Endothelial cell (in vitro differentiated cells): ENCODE results near the gene CTNNA2. TPM values are rescaled to one million over a fixed set of nuclear protein-coding genes. Genes with fewer than 3 reads are reported as not detected.

Source experiments
- DNase-seq: peaks from one replicate; pipeline ENCODE4 v3.0.0; 2021; ENCODE audit warnings: low spot score
- H3K27ac Mint-ChIP-seq: one replicate; pipeline ENCODE4 v1.8.0; 2021; ENCODE audit warnings: mixed read lengths, inconsistent platforms; ENCODE audit not compliant: unreplicated experiment
- H3K27me3 Mint-ChIP-seq: one replicate; pipeline ENCODE4 v1.8.0; 2021; ENCODE audit warnings: mild to moderate bottlenecking, moderate library complexity, mixed read lengths, inconsistent platforms; ENCODE audit not compliant: unreplicated experiment
- H3K36me3 Mint-ChIP-seq: one replicate; pipeline ENCODE4 v1.8.0; 2021; ENCODE audit warnings: mild to moderate bottlenecking, low read depth, mixed read lengths, inconsistent platforms; ENCODE audit not compliant: unreplicated experiment
- H3K4me1 Mint-ChIP-seq: one replicate; pipeline ENCODE4 v1.8.0; 2021; ENCODE audit warnings: mild to moderate bottlenecking, mixed read lengths, inconsistent platforms; ENCODE audit not compliant: unreplicated experiment
- H3K4me3 Mint-ChIP-seq: one replicate; pipeline ENCODE4 v1.8.0; 2021; ENCODE audit warnings: mild to moderate bottlenecking, mixed read lengths, inconsistent platforms; ENCODE audit not compliant: unreplicated experiment
- H3K9me3 Mint-ChIP-seq: one replicate; pipeline ENCODE4 v1.8.0; 2021; ENCODE audit warnings: mixed read lengths, inconsistent platforms; ENCODE audit not compliant: unreplicated experiment
- CTCF ChIP-seq: fragments of 200-600 bp; sonication (generic); IDR thresholded peaks from one replicate; pipeline ENCODE4 v1.5.0; 2021; ENCODE audit warnings: antibody characterized with exemption; ENCODE audit not compliant: unreplicated experiment
- total RNA-seq: library from RNA; stranded (reverse); fragmentation: NEBNext Ultra II Directional; extraction: Animal tissue kit (Norgen Biotek cat#: 25700); gene quantifications from one replicate; pipeline ENCODE4 v1.2.1, GENCODE V29; 2021; ENCODE audit not compliant: unreplicated experiment

The CTNNA2 gene
- total RNA-seq, 1 donor from 2014 or later, result 4.7 TPM

- Mint-ChIP-seq H3K36me3 (no peaks in the 10 kb centered on the region), H3K27ac (no peak overlapping the region), H3K9me3 (no peaks in the 10 kb centered on the region), H3K4me1 (peaks cover 5% of the 10 kb centered on the region), H3K4me3 (no peak overlapping the region), H3K27me3 (no peaks in the 10 kb centered on the region)
- no peak for DNase-seq
- no peak for TF ChIP-seq CTCF
Observed at GRCh38 chr2:80269806-80270205, 757.0 kb downstream of the CTNNA2 start.

- H3K27ac Mint-ChIP-seq, result no peak overlapping the region
- DNase-seq, result no peak
- H3K4me1 Mint-ChIP-seq, result no peaks in the 10 kb centered on the region
- no peak overlapping the region for H3K4me3 Mint-ChIP-seq
- H3K9me3 Mint-ChIP-seq, result no peaks in the 10 kb centered on the region
- H3K36me3 Mint-ChIP-seq, result no peaks in the 10 kb centered on the region
- no peaks in the 10 kb centered on the region for H3K27me3 Mint-ChIP-seq
- TF ChIP-seq CTCF, result no peak
Observed at GRCh38 chr2:80280598-80280997, 767.7 kb downstream of the CTNNA2 start.

GRCh38 chr2:80281049-80281448, 768.2 kb downstream of the CTNNA2 start:
- no peak for DNase-seq
- TF ChIP-seq CTCF, result no peak
- no peaks in the 10 kb centered on the region for H3K9me3 Mint-ChIP-seq
- H3K27me3 Mint-ChIP-seq, result no peaks in the 10 kb centered on the region
- no peak overlapping the region for H3K27ac Mint-ChIP-seq
- no peaks in the 10 kb centered on the region for H3K4me1 Mint-ChIP-seq
- H3K4me3 Mint-ChIP-seq, result no peak overlapping the region
- no peaks in the 10 kb centered on the region for H3K36me3 Mint-ChIP-seq

- Mint-ChIP-seq H3K9me3 (no peaks in the 10 kb centered on the region), H3K27ac (no peak overlapping the region), H3K36me3 (no peaks in the 10 kb centered on the region), H3K4me3 (no peak overlapping the region), H3K27me3 (no peaks in the 10 kb centered on the region), H3K4me1 (no peaks in the 10 kb centered on the region)
- no peak for TF ChIP-seq CTCF
- DNase-seq, result no peak
Observed at GRCh38 chr2:80288576-80288975, 775.7 kb downstream of the CTNNA2 start.

- H3K36me3 Mint-ChIP-seq, result no peaks in the 10 kb centered on the region
- no peak for TF ChIP-seq CTCF
- no peaks in the 10 kb centered on the region for H3K4me1 Mint-ChIP-seq
- no peak for DNase-seq
- no peak overlapping the region for H3K27ac Mint-ChIP-seq
- H3K4me3 Mint-ChIP-seq, result no peak overlapping the region
- no peaks in the 10 kb centered on the region for H3K9me3 Mint-ChIP-seq
- no peaks in the 10 kb centered on the region for H3K27me3 Mint-ChIP-seq
Observed at GRCh38 chr2:80291656-80292055, 778.8 kb downstream of the CTNNA2 start.
